C4-2B (cell line): ENCODE data around the gene RALGAPA2.

ENCODE experiments used
- H3K27ac ChIP-seq: fragments of 450-650 bp; 2 replicates; pipeline ENCODE4 v1.5.1; 2017
- CTCF ChIP-seq: fragments of 450-650 bp; conservative IDR thresholded peaks from 2 replicates; pipeline ENCODE4 v1.5.1; 2017; ENCODE audit warnings: mild to moderate bottlenecking
- ZFX ChIP-seq: fragments of 450-650 bp; IDR thresholded peaks from 2 replicates; pipeline ENCODE4 v1.6.1; 2017

The RALGAPA2 gene

GRCh38 chr20:20395903-20396568, 316.4 kb downstream of the RALGAPA2 start:
- no peak for TF ChIP-seq ZFX
- no peak for TF ChIP-seq CTCF
- no peak overlapping the region for H3K27ac ChIP-seq

- no peak overlapping the region for H3K27ac ChIP-seq
- TF ChIP-seq ZFX (no peak), CTCF (no peak)
Observed at GRCh38 chr20:20395087-20395486, 317.4 kb downstream of the RALGAPA2 start.

- no peak overlapping the region for H3K27ac ChIP-seq
- TF ChIP-seq ZFX (no peak), CTCF (no peak)
Observed at GRCh38 chr20:20393207-20394120, 319.0 kb downstream of the RALGAPA2 start.

GRCh38 chr20:20391766-20392165, 320.7 kb downstream of the RALGAPA2 start:
- TF ChIP-seq ZFX, result no peak
- no peak for TF ChIP-seq CTCF
- H3K27ac ChIP-seq, result no peak overlapping the region

GRCh38 chr20:20391115-20391514, 321.3 kb downstream of the RALGAPA2 start:
- TF ChIP-seq ZFX (no peak), CTCF (no peak)
- H3K27ac ChIP-seq, result no peak overlapping the region

- H3K27ac ChIP-seq, result no peak overlapping the region
- TF ChIP-seq ZFX, result no peak
- no peak for TF ChIP-seq CTCF
Observed at GRCh38 chr20:20390393-20390792, 322.1 kb downstream of the RALGAPA2 start.

- no peak for TF ChIP-seq CTCF
- no peak for TF ChIP-seq ZFX
- H3K27ac ChIP-seq, result no peak overlapping the region
Observed at GRCh38 chr20:20386192-20386591, 326.3 kb downstream of the RALGAPA2 start.
